ENCODE measurements around the gene TSPAN1. TPM values are rescaled to one million over a fixed set of nuclear protein-coding genes. Genes with fewer than 3 reads are reported as not detected.

Gene TSPAN1
- total RNA-seq (10 to 100 TPM in 5 of 9 donors, 1 to 10 TPM in 3, under 1 TPM in 1; 0.39 to 44.6 (median 10.4) TPM), polyA plus RNA-seq (1 to 10 TPM; 4.7 to 8.2 (median 6.5) TPM)
- long read RNA-seq, donor 1, result 0 reads
- long read RNA-seq, donor 2, result 0 reads
- long read RNA-seq, donor 3, result 0 reads
- long read RNA-seq, donor 4, partial matches to known transcripts, result 0 of 8 reads
- long read RNA-seq, donor 4, other reads (novel, unspliced or antisense), result 8 of 8 reads
- long read RNA-seq, donor 5, partial matches to known transcripts, result 1 of 14 reads
- long read RNA-seq, donor 5, other reads (novel, unspliced or antisense), result 11 of 14 reads
- long read RNA-seq, donor 6, partial matches to known transcripts, result 0 of 6 reads
- long read RNA-seq, donor 6, other reads (novel, unspliced or antisense), result 5 of 6 reads
- long read RNA-seq, donor 7, result 0 reads
- long read RNA-seq, donor 8, result 0 reads
- long read RNA-seq, donor 9, result 0 reads
- long read RNA-seq, donor 10, result 0 reads

DNA sequence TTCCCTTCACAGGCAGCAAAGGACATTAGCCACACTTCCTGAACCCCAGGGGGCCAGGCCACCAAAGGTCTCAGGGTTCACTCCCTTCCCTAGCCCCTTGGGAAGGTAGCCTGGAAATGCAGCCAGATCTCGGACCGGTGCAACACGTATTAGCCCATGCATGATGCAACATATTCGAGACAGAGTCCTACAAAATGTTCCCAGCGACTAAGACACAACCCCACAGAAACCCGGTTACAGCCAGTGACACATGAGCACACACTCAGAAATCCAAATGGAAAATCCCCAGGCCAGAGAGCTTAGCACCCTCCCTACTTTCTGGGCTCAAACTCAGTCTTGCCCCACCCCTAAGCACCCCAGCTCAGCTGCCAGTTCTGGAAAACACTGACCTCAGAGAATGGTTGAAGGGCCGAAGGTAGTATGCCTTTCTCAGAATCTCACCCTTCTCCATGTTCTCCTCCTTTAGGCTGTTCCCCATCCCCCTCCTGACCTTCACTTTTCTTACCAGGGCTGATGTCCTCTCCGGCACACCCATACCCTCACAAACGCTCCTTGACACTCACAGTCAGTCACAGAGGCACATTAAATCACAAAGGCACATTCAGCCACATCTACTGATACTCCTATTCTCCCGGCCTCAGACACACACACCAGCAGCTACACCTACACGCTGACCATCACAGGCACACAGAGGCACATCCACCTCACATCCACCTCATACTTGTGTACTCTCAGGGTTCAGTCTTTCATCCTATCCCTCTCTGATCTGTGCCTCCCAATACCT lies at the start of gene TSPAN1:
Gene TSPAN1, plus strand, starts transcription at position 640 of the 784 bp plus-strand sequence. CDS start 6,021 bp downstream, outside the sequence.
- TF ChIP-seq POLR2A (IDR thresholded peaks at IDR 0.05), result peak in 1 of 2 donors; percentile 76
- TF ChIP-seq, protein P1, sequence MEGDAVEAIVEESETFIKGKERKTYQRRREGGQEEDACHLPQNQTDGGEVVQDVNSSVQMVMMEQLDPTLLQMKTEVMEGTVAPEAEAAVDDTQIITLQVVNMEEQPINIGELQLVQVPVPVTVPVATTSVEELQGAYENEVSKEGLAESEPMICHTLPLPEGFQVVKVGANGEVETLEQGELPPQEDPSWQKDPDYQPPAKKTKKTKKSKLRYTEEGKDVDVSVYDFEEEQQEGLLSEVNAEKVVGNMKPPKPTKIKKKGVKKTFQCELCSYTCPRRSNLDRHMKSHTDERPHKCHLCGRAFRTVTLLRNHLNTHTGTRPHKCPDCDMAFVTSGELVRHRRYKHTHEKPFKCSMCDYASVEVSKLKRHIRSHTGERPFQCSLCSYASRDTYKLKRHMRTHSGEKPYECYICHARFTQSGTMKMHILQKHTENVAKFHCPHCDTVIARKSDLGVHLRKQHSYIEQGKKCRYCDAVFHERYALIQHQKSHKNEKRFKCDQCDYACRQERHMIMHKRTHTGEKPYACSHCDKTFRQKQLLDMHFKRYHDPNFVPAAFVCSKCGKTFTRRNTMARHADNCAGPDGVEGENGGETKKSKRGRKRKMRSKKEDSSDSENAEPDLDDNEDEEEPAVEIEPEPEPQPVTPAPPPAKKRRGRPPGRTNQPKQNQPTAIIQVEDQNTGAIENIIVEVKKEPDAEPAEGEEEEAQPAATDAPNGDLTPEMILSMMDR (IDR thresholded peaks at IDR 0.05), result no peak
- intact Hi-C loops (cut with DNase I), result loop anchor here in 1 of 2 donors (5.0 kb wide), 1 partner anchor 37 kb away; no protein-coding TSS in a partner anchor
- Histone ChIP-seq H3K9me3 (replicated peaks in 1 of 3) (no peaks in the 10 kb centered on the region), H3K4me3 (peak within 1 kb of the TSS in 1 of 4 donors; percentile 24), H3K4me1 (replicated peaks in 1 of 2) (peaks cover 24 to 41% of the 10 kb centered on the region in 2 donors), H3K36me3 (replicated peaks in 1 of 2) (no peaks in the 10 kb centered on the region), H3K27ac (peak within 1 kb of the TSS; percentile 58 to 92 (median 77)), H3K27me3 (no peaks in the 10 kb centered on the region)
- 32 to 46% (median 40%) methylated on average over 5 to 11 of the region's 11 CpGs for WGBS, 4 donors
- peak; percentile 63 to 89 (median 82) for DNase-seq

DNA sequence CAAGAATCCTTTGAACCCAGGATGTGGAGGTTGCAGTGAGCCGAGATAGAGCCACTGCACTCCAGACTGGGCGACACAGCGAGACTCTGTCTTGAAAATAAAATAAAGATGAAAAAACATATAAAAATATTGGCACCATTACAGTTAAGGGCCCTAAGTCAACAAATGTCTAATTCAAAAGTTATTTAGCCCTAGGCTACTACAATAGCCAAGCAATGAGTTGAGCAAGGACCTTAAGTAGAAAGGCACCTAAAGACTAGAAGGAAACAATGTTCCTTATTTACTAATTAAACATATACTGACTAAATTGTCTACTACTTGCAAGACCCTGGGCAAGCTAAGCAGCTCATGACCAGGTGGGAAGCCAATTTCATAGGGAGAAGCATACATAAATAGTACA lies 46.5 kb upstream of the TSPAN1 start:
- intact Hi-C loops (cut with DNase I), result loop anchor here in 1 of 2 donors (10.0 kb wide), 1 partner anchor 54 kb away; no protein-coding TSS in a partner anchor

DNA sequence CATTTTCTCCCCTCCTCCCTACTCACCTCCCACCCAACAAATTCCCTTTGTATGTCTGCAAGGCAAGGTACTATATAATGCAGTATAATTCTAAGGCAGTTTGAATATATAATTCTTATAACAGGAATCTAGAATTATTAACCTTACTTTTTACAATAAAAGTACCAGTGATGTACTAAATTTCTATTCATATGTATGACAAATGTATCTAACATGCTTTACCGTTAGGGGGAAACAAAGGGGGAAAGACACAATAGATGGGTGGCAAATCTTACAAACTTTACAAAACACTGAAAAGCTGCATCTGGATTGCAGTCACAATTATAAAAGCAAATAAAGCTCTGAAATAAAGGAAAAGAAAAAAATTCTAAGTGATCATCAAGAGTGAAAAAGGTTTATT lies 44.8 kb upstream of the TSPAN1 start:
- intact Hi-C loops (cut with DNase I), result loop anchor here in 1 of 2 donors (5.0 kb wide), 1 partner anchor 93 kb away; no protein-coding TSS in a partner anchor
- H3K9me3 ChIP-seq (replicated peaks in 1 of 3), result no peaks in the 10 kb centered on the region
- H3K4me3 ChIP-seq, result peak overlapping the region in 2 of 4 donors; percentile 69 to 75
- no peaks in the 10 kb centered on the region for H3K27me3 ChIP-seq
- no peak overlapping the region for H3K27ac ChIP-seq
- TF ChIP-seq, protein P1 (IDR thresholded peaks at IDR 0.05), result no peak
- no peak for TF ChIP-seq POLR2A (IDR thresholded peaks at IDR 0.05)
- DNase-seq, result no peak
- no peaks in the 10 kb centered on the region for H3K36me3 ChIP-seq (replicated peaks in 1 of 2)
- peaks cover 22 to 45% of the 10 kb centered on the region in 2 donors for H3K4me1 ChIP-seq (replicated peaks in 1 of 2)
- WGBS, 4 donors, result 31 to 52% (median 38%) methylated on average over 1 of the region's 1 CpG

More for the DNA sequence above, 46.5 kb upstream of the TSPAN1 start:
- H3K27ac ChIP-seq, result no peak overlapping the region
- no peaks in the 10 kb centered on the region for H3K27me3 ChIP-seq
- 97% methylated on average over 3 of the region's 3 CpGs for WGBS, 4 donors
- no peaks in the 10 kb centered on the region for H3K36me3 ChIP-seq (replicated peaks in 1 of 2)
- H3K9me3 ChIP-seq (replicated peaks in 1 of 3), result no peaks in the 10 kb centered on the region
- H3K4me1 ChIP-seq (replicated peaks in 1 of 2), result peaks cover 9 to 28% of the 10 kb centered on the region in 2 donors
- no peak overlapping the region for H3K4me3 ChIP-seq
- no peak for TF ChIP-seq POLR2A (IDR thresholded peaks at IDR 0.05)
- TF ChIP-seq, protein P1 (IDR thresholded peaks at IDR 0.05), result no peak
- no peak for DNase-seq

DNA sequence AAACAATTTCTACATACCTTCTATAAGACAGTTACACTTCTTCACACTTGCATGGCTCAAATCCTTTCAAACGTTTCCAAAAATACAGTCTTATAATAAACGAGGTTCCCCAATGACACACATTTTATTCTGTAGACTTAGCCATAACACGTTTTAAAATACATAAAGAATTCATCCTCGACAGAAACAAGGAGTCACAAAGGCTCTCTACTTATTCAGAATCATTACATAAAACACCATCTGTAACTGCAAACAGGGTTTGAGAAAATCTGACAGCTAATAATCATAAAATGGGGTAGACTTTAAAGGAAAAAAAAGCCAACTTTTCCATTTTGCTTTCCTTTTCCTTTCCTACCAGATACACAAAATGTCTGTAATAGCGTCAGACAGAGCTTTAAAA lies 44.3 kb upstream of the TSPAN1 start:
- intact Hi-C loops (cut with DNase I), result loop anchor here in 1 of 2 donors (5.0 kb wide), 1 partner anchor 93 kb away; no protein-coding TSS in a partner anchor
- 6 to 17% (median 9%) methylated on average over 5 of the region's 5 CpGs for WGBS, 4 donors
- H3K27ac ChIP-seq, result no peak overlapping the region

More for the DNA sequence above, 44.3 kb upstream of the TSPAN1 start:
- no peaks in the 10 kb centered on the region for H3K27me3 ChIP-seq
- no peak for DNase-seq
- peaks cover 24 to 49% of the 10 kb centered on the region in 2 donors for H3K4me1 ChIP-seq (replicated peaks in 1 of 2)
- no peaks in the 10 kb centered on the region for H3K9me3 ChIP-seq (replicated peaks in 1 of 3)
- TF ChIP-seq POLR2A (IDR thresholded peaks at IDR 0.05), result no peak
- TF ChIP-seq, protein P1 (IDR thresholded peaks at IDR 0.05), result no peak
- peak overlapping the region in 2 of 4 donors; percentile 69 to 75 for H3K4me3 ChIP-seq
- H3K36me3 ChIP-seq (replicated peaks in 1 of 2), result no peaks in the 10 kb centered on the region

All from adrenal gland (tissue), 19 donors.